Measurements from ENCODE around the gene VSX1.

The VSX1 gene

GRCh38 chr20:25088267-25088666 is 6.3 kb upstream of the VSX1 start:
- in situ Hi-C loops (cut with MboI; ENCODE audit: low sequenced_read_pairs): no loop called here

- in situ Hi-C loops (cut with MboI; ENCODE audit: low sequenced_read_pairs): no loop called here
Measured at GRCh38 chr20:25087186-25087929, 5.4 kb upstream of the VSX1 start.

GRCh38 chr20:25085756-25086495 is 4.0 kb upstream of the VSX1 start:
- in situ Hi-C loops (cut with MboI; ENCODE audit: low sequenced_read_pairs): no loop called here

GRCh38 chr20:25084626-25085187 is 2.8 kb upstream of the VSX1 start:
- in situ Hi-C loops (cut with MboI; ENCODE audit: low sequenced_read_pairs): no loop called here

GRCh38 chr20:25083773-25084625 is 2.1 kb upstream of the VSX1 start:
- in situ Hi-C loops (cut with MboI; ENCODE audit: low sequenced_read_pairs): no loop called here

GRCh38 chr20:25083141-25083772 is 1.3 kb upstream of the VSX1 start:
- in situ Hi-C loops (cut with MboI; ENCODE audit: low sequenced_read_pairs): no loop called here

GRCh38 chr20:25082498-25082873 is 545 bp upstream of the VSX1 start:
- in situ Hi-C loops (cut with MboI; ENCODE audit: low sequenced_read_pairs): no loop called here

- in situ Hi-C loops (cut with MboI; ENCODE audit: low sequenced_read_pairs): no loop called here
Measured at GRCh38 chr20:25081065-25081729, 744 bp downstream of the VSX1 start.

GRCh38 chr20:25079171-25079570 is 2.8 kb downstream of the VSX1 start:
- in situ Hi-C loops (cut with MboI; ENCODE audit: low sequenced_read_pairs): no loop called here

GRCh38 chr20:25078662-25079061 is 3.3 kb downstream of the VSX1 start:
- in situ Hi-C loops (cut with MboI; ENCODE audit: low sequenced_read_pairs): no loop called here

GRCh38 chr20:25077610-25078169 is 4.3 kb downstream of the VSX1 start:
- in situ Hi-C loops (cut with MboI; ENCODE audit: low sequenced_read_pairs): no loop called here

- in situ Hi-C loops (cut with MboI; ENCODE audit: low sequenced_read_pairs): no loop called here
Measured at GRCh38 chr20:25076731-25077609, 5.0 kb downstream of the VSX1 start.

GRCh38 chr20:25076201-25076600 is 5.7 kb downstream of the VSX1 start:
- in situ Hi-C loops (cut with MboI; ENCODE audit: low sequenced_read_pairs): no loop called here

- in situ Hi-C loops (cut with MboI; ENCODE audit: low sequenced_read_pairs): no loop called here
Measured at GRCh38 chr20:25073544-25073943, 8.4 kb downstream of the VSX1 start.

- in situ Hi-C loops (cut with MboI; ENCODE audit: low sequenced_read_pairs): no loop called here
Measured at GRCh38 chr20:25072226-25072811, 9.6 kb downstream of the VSX1 start.

GRCh38 chr20:25071734-25072133 is 10.2 kb downstream of the VSX1 start:
- in situ Hi-C loops (cut with MboI; ENCODE audit: low sequenced_read_pairs): no loop called here

GRCh38 chr20:25070821-25071473 is 11.0 kb downstream of the VSX1 start:
- in situ Hi-C loops (cut with MboI; ENCODE audit: low sequenced_read_pairs): no loop called here

Measured in hTERT RPE-1 (cell line).